HepG2 (cell line): Measurements from ENCODE around the gene LRP1B. TPM values are rescaled to one million over a fixed set of nuclear protein-coding genes. Genes with fewer than 3 reads are reported as not detected.

Experiments
- ATF4 ChIP-seq, 2 experiments: fragments of 450-650 bp in 1 of 2; sonication (generic) in 1 of 2; formaldehyde crosslinking; IDR thresholded peaks; 2 replicates each; pipeline versions ENCODE4 v1.5.0 to v1.8.0; 2020 to 2022; ENCODE audit warnings: mild to moderate bottlenecking in 1 of 2, missing genetic modification reagents in 1 of 2
- CCDC6 ChIP-seq: sonication (generic); formaldehyde crosslinking; IDR thresholded peaks from 2 replicates; pipeline ENCODE4 v1.8.1; 2022; ENCODE audit warnings: mild to moderate bottlenecking, missing genetic modification reagents, moderate library complexity
- CEBPG ChIP-seq: IDR thresholded peaks from 2 replicates; pipeline ENCODE4 v1.6.1; 2016
- DMTF1 ChIP-seq: sonication (generic); formaldehyde crosslinking; IDR thresholded peaks from 2 replicates; pipeline ENCODE4 v1.4.0; 2020; ENCODE audit warnings: mild to moderate bottlenecking, missing genetic modification reagents
- FOXO1 ChIP-seq: sonication (generic); formaldehyde crosslinking; IDR thresholded peaks from 2 replicates; pipeline ENCODE4 v1.4.0; 2020; ENCODE audit warnings: missing genetic modification reagents
- GPBP1L1 ChIP-seq: sonication (generic); formaldehyde crosslinking; IDR thresholded peaks from 2 replicates; pipeline ENCODE4 v1.5.0; 2020; ENCODE audit warnings: mild to moderate bottlenecking, missing genetic modification reagents
- HES4 ChIP-seq: sonication (generic); formaldehyde crosslinking; IDR thresholded peaks from 2 replicates; pipeline ENCODE4 v1.9.0; 2021; ENCODE audit warnings: mild to moderate bottlenecking, missing genetic modification reagents, borderline replicate concordance
- KDM6A ChIP-seq: IDR thresholded peaks from 2 replicates; pipeline ENCODE4 v1.6.1; 2016; ENCODE audit warnings: low read depth
- NFE2L2 ChIP-seq: fragments of 150-350 bp; IDR thresholded peaks from 2 replicates; pipeline ENCODE4 v1.6.1; 2014; ENCODE audit warnings: low read length
- SMC3 ChIP-seq: IDR thresholded peaks from 2 replicates; pipeline ENCODE4 v1.6.1; 2011; ENCODE audit warnings: low read length, improper control_type of control experiment
- STAG1 ChIP-seq: sonication (generic); formaldehyde crosslinking; IDR thresholded peaks from 2 replicates; pipeline ENCODE4 v1.4.0; 2020; ENCODE audit warnings: missing genetic modification reagents
- ZNF564 ChIP-seq: sonication (generic); formaldehyde crosslinking; IDR thresholded peaks from 2 replicates; pipeline ENCODE4 v1.8.1; 2023; ENCODE audit warnings: mild to moderate bottlenecking, missing genetic modification reagents
- ZNF878 ChIP-seq: sonication (generic); formaldehyde crosslinking; IDR thresholded peaks from 2 replicates; pipeline ENCODE4 v1.8.1; 2023; ENCODE audit warnings: mild to moderate bottlenecking, missing genetic modification reagents, moderate library complexity
- polyA plus RNA-seq, 8 experiments: library from polyadenylated mRNA; depleted of rRNA in 3 of 8; stranded (reverse) in 7 of 8; unstranded in 1 of 8; fragments of >200 nt; fragmentation: Illumina TruSeq in 4 of 8; extraction: Trizol in 4 of 8; gene quantifications; 2 replicates each; pipeline versions ENCODE4 v1.2.1 to v1.2.3, GENCODE V29; 2011 to 2016; ENCODE audit warnings: low read depth in 4 of 8, missing spikeins in 1 of 8, mixed read lengths in 1 of 8; ENCODE audit not compliant: insufficient read depth in 1 of 8
- total RNA-seq, 5 experiments: library from RNA; depleted of rRNA; stranded (reverse); fragments of >200 nt; fragmentation: Illumina TruSeq; extraction: Trizol; gene quantifications; 2 replicates each; pipeline ENCODE4 v1.2.3, GENCODE V29; 2016; ENCODE audit warnings: low read depth in 1 of 5
- TF ChIP-seq, protein P1 (sequence below): IDR thresholded peaks from 2 replicates; pipeline ENCODE4 v1.6.1; 2016; ENCODE audit warnings: low read depth, control low read depth
- TF ChIP-seq, protein P2 (sequence below): sonication (generic); formaldehyde crosslinking; IDR thresholded peaks from 2 replicates; pipeline ENCODE4 v1.5.0; 2020; ENCODE audit warnings: mild to moderate bottlenecking, missing genetic modification reagents, moderate library complexity
- TF ChIP-seq, protein P3 (sequence below): sonication (generic); formaldehyde crosslinking; IDR thresholded peaks from 2 replicates; pipeline ENCODE4 v1.4.0; 2020; ENCODE audit warnings: missing genetic modification reagents
- TF ChIP-seq, protein P4 (sequence below): IDR thresholded peaks from 2 replicates; pipeline ENCODE4 v1.6.1; 2018; ENCODE audit warnings: missing genetic modification reagents, mild to moderate bottlenecking, missing compliant biosample characterization
- TF ChIP-seq, protein P5 (sequence below): sonication (generic); formaldehyde crosslinking; IDR thresholded peaks from 2 replicates; pipeline ENCODE4 v1.8.0; 2022; ENCODE audit warnings: low read depth, missing genetic modification reagents

The LRP1B gene
- total and polyA plus RNA-seq, 2 of the 13 experiments (the other 11 are each of a cell fraction or from before 2014, with no cell fraction given) = 0.04 TPM; not detected in 1

GRCh38 chr2:140863713-140864112, 1267.1 kb downstream of the LRP1B start (continued):
- TF ChIP-seq, protein P1, sequence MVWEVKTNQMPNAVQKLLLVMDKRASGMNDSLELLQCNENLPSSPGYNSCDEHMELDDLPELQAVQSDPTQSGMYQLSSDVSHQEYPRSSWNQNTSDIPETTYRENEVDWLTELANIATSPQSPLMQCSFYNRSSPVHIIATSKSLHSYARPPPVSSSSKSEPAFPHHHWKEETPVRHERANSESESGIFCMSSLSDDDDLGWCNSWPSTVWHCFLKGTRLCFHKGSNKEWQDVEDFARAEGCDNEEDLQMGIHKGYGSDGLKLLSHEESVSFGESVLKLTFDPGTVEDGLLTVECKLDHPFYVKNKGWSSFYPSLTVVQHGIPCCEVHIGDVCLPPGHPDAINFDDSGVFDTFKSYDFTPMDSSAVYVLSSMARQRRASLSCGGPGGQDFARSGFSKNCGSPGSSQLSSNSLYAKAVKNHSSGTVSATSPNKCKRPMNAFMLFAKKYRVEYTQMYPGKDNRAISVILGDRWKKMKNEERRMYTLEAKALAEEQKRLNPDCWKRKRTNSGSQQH (CRISPR knock-in tag) = no peak
- TF ChIP-seq HES4 (CRISPR knock-in tag) (no peak), STAG1 (peak; percentile 75), DMTF1 (CRISPR knock-in tag) (no peak), SMC3 (peak; percentile 73), CEBPG (CRISPR knock-in tag) (peak; percentile 91), FOXO1 (CRISPR knock-in tag) (no peak), ZNF878 (CRISPR knock-in tag) (no peak), GPBP1L1 (CRISPR knock-in tag) (no peak), ATF4 (CRISPR knock-in tag; IDR thresholded peaks at IDR 0.05) (peak; percentile 69 to 85; a peak in 3 of 4 replicates), ZNF564 (CRISPR knock-in tag) (no peak), KDM6A (CRISPR knock-in tag) (no peak), NFE2L2 (no peak), CCDC6 (CRISPR knock-in tag) (no peak)
- TF ChIP-seq, protein P2, sequence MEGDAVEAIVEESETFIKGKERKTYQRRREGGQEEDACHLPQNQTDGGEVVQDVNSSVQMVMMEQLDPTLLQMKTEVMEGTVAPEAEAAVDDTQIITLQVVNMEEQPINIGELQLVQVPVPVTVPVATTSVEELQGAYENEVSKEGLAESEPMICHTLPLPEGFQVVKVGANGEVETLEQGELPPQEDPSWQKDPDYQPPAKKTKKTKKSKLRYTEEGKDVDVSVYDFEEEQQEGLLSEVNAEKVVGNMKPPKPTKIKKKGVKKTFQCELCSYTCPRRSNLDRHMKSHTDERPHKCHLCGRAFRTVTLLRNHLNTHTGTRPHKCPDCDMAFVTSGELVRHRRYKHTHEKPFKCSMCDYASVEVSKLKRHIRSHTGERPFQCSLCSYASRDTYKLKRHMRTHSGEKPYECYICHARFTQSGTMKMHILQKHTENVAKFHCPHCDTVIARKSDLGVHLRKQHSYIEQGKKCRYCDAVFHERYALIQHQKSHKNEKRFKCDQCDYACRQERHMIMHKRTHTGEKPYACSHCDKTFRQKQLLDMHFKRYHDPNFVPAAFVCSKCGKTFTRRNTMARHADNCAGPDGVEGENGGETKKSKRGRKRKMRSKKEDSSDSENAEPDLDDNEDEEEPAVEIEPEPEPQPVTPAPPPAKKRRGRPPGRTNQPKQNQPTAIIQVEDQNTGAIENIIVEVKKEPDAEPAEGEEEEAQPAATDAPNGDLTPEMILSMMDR = peak; percentile 81
- TF ChIP-seq, protein P3, sequence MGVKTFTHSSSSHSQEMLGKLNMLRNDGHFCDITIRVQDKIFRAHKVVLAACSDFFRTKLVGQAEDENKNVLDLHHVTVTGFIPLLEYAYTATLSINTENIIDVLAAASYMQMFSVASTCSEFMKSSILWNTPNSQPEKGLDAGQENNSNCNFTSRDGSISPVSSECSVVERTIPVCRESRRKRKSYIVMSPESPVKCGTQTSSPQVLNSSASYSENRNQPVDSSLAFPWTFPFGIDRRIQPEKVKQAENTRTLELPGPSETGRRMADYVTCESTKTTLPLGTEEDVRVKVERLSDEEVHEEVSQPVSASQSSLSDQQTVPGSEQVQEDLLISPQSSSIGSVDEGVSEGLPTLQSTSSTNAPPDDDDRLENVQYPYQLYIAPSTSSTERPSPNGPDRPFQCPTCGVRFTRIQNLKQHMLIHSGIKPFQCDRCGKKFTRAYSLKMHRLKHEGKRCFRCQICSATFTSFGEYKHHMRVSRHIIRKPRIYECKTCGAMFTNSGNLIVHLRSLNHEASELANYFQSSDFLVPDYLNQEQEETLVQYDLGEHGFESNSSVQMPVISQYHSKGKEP (CRISPR knock-in tag) = no peak
- TF ChIP-seq, protein P4, sequence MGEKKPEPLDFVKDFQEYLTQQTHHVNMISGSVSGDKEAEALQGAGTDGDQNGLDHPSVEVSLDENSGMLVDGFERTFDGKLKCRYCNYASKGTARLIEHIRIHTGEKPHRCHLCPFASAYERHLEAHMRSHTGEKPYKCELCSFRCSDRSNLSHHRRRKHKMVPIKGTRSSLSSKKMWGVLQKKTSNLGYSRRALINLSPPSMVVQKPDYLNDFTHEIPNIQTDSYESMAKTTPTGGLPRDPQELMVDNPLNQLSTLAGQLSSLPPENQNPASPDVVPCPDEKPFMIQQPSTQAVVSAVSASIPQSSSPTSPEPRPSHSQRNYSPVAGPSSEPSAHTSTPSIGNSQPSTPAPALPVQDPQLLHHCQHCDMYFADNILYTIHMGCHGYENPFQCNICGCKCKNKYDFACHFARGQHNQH (CRISPR knock-in tag) = no peak
- TF ChIP-seq, protein P5, sequence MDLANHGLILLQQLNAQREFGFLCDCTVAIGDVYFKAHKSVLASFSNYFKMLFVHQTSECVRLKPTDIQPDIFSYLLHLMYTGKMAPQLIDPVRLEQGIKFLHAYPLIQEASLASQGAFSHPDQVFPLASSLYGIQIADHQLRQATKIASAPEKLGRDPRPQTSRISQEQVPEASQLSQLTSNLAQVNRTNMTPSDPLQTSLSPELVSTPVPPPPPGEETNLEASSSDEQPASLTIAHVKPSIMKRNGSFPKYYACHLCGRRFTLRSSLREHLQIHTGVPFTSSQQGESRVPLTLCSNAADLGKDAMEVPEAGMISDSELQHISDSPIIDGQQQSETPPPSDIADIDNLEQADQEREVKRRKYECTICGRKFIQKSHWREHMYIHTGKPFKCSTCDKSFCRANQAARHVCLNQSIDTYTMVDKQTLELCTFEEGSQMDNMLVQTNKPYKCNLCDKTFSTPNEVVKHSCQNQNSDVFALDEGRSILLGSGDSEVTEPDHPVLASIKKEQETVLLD (CRISPR knock-in tag) = no peak
